Skeletal muscle cell (primary cell): ENCODE results near the gene LIMA1.
"Not testable (repeated sequence)": the region's sequence is repeated elsewhere in the genome, so short reads cannot be mapped to it uniquely, and the experiment has no call there.

Source experiments
- DNase-seq: peaks from one replicate; pipeline ENCODE4 v3.0.0-alpha.2; 2010; ENCODE audit warnings: low read depth
- H3K4me3 ChIP-seq: 2 replicates; pipeline ENCODE4 v1.5.1; 2011; ENCODE audit warnings: low read depth, mild to moderate bottlenecking, control low read depth, low read length, moderate library complexity

LIMA1 gene

GRCh38 chr12:50160643-50161042, 122.7 kb downstream of the LIMA1 start:
- H3K4me3 ChIP-seq, result no peak overlapping the region
- no peak for DNase-seq

GRCh38 chr12:50157259-50157658, 126.1 kb downstream of the LIMA1 start:
- no peak for DNase-seq

GRCh38 chr12:50156641-50157040, 126.7 kb downstream of the LIMA1 start:
- no peak for DNase-seq
- no peak overlapping the region for H3K4me3 ChIP-seq

More at GRCh38 chr12:50157259-50157658, 126.1 kb downstream of the LIMA1 start:
- H3K4me3 ChIP-seq, result no peak overlapping the region

DNA sequence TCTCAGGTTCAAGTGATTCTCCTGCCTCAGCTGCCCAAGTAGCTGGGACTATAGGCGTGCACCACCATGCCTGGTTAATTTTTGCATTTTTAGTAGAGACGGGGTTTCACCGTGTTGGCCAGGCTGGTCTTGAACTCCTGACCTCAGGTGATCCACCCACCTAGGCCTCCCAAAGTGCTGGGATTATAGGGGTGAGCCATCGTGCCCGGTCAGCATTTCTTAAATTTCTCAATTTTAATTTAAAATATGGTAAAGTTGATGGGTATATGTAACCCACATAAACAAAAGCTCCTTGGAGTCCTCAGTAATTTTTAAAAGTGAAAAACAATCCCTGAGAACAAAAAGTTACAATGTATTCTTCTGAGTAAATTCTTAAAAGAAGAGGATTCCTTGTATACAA, 128.4 kb downstream of the LIMA1 start:
- not testable (repeated sequence) for DNase-seq, H3K4me3 ChIP-seq

- no peak for DNase-seq
- H3K4me3 ChIP-seq, result no peak overlapping the region
Measured at GRCh38 chr12:50151047-50151687, 132.2 kb downstream of the LIMA1 start.

GRCh38 chr12:50149311-50149710, 134.0 kb downstream of the LIMA1 start:
- DNase-seq, result no peak
- H3K4me3 ChIP-seq, result no peak overlapping the region

- H3K4me3 ChIP-seq, DNase-seq: not testable (repeated sequence)
Measured at GRCh38 chr12:50148011-50148410, 135.3 kb downstream of the LIMA1 start.

DNA sequence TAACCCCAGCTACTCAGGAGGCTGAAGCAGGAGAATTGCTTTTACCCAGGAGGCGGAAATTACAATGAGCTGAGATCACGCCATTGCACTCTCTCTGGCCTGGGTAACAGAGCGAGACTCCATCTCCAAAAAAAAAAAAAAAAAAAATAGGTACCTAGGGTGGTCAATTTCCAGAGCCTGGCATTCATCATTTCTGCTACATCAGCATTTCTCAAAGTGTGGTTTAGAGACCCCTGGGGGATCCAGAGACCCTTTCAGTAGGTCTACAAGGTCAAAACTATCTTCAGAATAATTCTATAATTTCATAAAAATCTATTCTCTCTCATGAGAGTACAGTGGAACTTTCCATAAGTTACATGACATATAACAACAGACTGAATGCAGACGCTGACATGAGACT, 136.0 kb downstream of the LIMA1 start:
- DNase-seq, result no peak
- H3K4me3 ChIP-seq, result no peak overlapping the region

DNA sequence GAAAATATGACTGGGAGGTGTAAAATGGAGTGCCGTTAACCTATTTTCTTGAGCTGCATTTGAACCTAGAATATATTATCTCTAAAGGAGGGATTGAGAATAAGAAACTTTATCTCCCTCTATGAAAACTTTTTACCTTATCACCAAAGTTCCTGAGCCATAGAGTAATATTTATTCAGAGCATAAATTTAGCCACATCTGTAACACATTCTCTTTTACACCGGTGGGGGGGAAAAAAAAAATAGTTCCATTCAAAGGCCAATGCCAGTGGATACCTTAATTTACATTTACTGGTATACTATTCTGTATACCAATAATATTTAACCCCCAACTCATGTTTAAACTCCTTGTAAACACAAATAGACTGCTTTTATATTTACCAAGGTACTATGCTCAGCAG, 137.9 kb downstream of the LIMA1 start:
- H3K4me3 ChIP-seq, result no peak overlapping the region
- no peak for DNase-seq

DNA sequence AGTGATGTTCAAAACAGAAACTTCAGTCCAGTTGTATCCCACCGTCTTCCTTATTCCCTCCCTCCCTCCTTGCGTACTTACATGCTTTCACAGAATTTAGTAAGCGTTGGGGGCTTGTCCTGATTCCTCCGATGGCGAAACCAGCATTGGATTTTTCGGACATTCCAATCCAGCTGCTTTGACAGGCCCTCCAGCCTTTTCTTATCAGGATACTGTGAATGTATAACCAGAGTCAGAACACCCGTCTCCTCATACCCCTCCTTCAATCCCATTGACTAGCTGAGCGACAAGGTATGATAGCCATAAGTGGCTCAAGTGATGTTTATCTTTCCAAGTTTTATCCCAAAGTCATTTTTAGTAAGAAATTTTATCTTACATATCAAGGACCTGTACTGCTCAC, 140.3 kb downstream of the LIMA1 start:
- H3K4me3 ChIP-seq, result no peak overlapping the region
- no peak for DNase-seq

GRCh38 chr12:50132505-50133135, 150.7 kb downstream of the LIMA1 start:
- H3K4me3 ChIP-seq, result no peak overlapping the region
- DNase-seq, result no peak

- H3K4me3 ChIP-seq, result no peak overlapping the region
- no peak for DNase-seq
Measured at GRCh38 chr12:50129290-50129689, 154.0 kb downstream of the LIMA1 start.

- no peak for DNase-seq
- no peak overlapping the region for H3K4me3 ChIP-seq
Measured at GRCh38 chr12:50127546-50127945, 155.8 kb downstream of the LIMA1 start.
